GM12865 (cell line): ENCODE data around the gene CYB5A.

Source experiments
- DNase-seq: peaks from one replicate; pipeline ENCODE4 v3.0.0; 2010; ENCODE audit warnings: low read depth
- H3K4me3 ChIP-seq: 2 replicates; pipeline ENCODE4 v1.5.1; 2011; ENCODE audit warnings: mild to moderate bottlenecking, low read depth, low read length, control low read depth
- TF ChIP-seq, protein P1 (sequence below): IDR thresholded peaks from 2 replicates; pipeline ENCODE4 v1.5.1; 2011; ENCODE audit warnings: low read length, control low read depth, low read depth, inconsistent platforms; ENCODE audit not compliant: insufficient read depth; ENCODE audit errors: missing control alignments

The CYB5A gene

GRCh38 chr18:74203811-74204210 lies 88.0 kb downstream of the CYB5A start:
- no peak overlapping the region for H3K4me3 ChIP-seq
- DNase-seq = no peak
- TF ChIP-seq, protein P1, sequence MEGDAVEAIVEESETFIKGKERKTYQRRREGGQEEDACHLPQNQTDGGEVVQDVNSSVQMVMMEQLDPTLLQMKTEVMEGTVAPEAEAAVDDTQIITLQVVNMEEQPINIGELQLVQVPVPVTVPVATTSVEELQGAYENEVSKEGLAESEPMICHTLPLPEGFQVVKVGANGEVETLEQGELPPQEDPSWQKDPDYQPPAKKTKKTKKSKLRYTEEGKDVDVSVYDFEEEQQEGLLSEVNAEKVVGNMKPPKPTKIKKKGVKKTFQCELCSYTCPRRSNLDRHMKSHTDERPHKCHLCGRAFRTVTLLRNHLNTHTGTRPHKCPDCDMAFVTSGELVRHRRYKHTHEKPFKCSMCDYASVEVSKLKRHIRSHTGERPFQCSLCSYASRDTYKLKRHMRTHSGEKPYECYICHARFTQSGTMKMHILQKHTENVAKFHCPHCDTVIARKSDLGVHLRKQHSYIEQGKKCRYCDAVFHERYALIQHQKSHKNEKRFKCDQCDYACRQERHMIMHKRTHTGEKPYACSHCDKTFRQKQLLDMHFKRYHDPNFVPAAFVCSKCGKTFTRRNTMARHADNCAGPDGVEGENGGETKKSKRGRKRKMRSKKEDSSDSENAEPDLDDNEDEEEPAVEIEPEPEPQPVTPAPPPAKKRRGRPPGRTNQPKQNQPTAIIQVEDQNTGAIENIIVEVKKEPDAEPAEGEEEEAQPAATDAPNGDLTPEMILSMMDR = no peak
